PC-9 (cell line): Measurements from ENCODE around the gene SAMD11. TPM values are rescaled to one million over a fixed set of nuclear protein-coding genes. Genes with fewer than 3 reads are reported as not detected.

Source experiments
- BruUV-seq: library from RNA; stranded (reverse); fragments of 400-500 nt; replicated peaks from 2 replicates; lab custom pipeline; 2021; lab: Mats Ljungman, UMichigan
- CTCF ChIA-PET: fragments of 300-600 bp; sonication (Branson Sonifier 250); formaldehyde crosslinking; loops from one replicate; lab custom pipeline; 2022; ENCODE audit warnings: antibody characterized with exemption; lab: Charles Lee
- POLR2A ChIA-PET: fragments of 300-600 bp; sonication (Branson Sonifier 250); formaldehyde crosslinking; loops from one replicate; lab custom pipeline; 2022; ENCODE audit warnings: antibody characterized with exemption; ENCODE audit not compliant: unreplicated experiment; lab: Charles Lee
- DNase-seq, 2 experiments: peaks; one replicate each; pipeline versions ENCODE4 v3.0.0 to v3.0.0-alpha.2; 2015 to 2022; ENCODE audit warnings: mixed read lengths in 1 of 2
- H2AFZ ChIP-seq: fragments of 200-600 bp; sonication (generic); 2 replicates; pipeline ENCODE4 v1.8.1; 2017; ENCODE audit warnings: antibody characterized with exemption
- H3F3A ChIP-seq: fragments of 200-600 bp; sonication (generic); 2 replicates; pipeline ENCODE4 v1.8.1; 2017; ENCODE audit warnings: antibody characterized with exemption, mild to moderate bottlenecking, low read depth; ENCODE audit not compliant: insufficient read depth
- H3K27ac ChIP-seq: fragments of 200-600 bp; sonication (generic); 2 replicates; pipeline ENCODE4 v1.6.1; 2016; ENCODE audit warnings: mixed run types
- H3K27me3 ChIP-seq: fragments of 200-600 bp; sonication (generic); 2 replicates; pipeline ENCODE4 v1.6.1; 2016; ENCODE audit warnings: low read depth, mixed run types; ENCODE audit not compliant: insufficient read depth
- H3K36me3 ChIP-seq: fragments of 200-600 bp; sonication (generic); 2 replicates; pipeline ENCODE4 v1.6.1; 2016; ENCODE audit warnings: low read depth, mixed run types
- H3K4me1 ChIP-seq: fragments of 200-600 bp; sonication (generic); replicated peaks from 2 replicates; pipeline ENCODE4 v1.6.1; 2016; ENCODE audit warnings: mixed run types; ENCODE audit not compliant: insufficient read depth
- H3K4me2 ChIP-seq: fragments of 200-600 bp; sonication (generic); 2 replicates; pipeline ENCODE4 v1.6.1; 2017; ENCODE audit warnings: mixed run types
- H3K4me3 ChIP-seq: fragments of 200-600 bp; sonication (generic); 2 replicates; pipeline ENCODE4 v1.6.1; 2016; ENCODE audit warnings: mixed run types
- H3K79me2 ChIP-seq: fragments of 200-600 bp; sonication (generic); 2 replicates; pipeline ENCODE4 v1.6.1; 2017; ENCODE audit warnings: low read depth, mixed run types
- H3K9me2 ChIP-seq: fragments of 200-600 bp; sonication (generic); 2 replicates; pipeline ENCODE4 v1.8.1; 2017; ENCODE audit warnings: mild to moderate bottlenecking; ENCODE audit not compliant: insufficient read depth
- H3K9me3 ChIP-seq: fragments of 200-600 bp; sonication (generic); 2 replicates; pipeline ENCODE4 v1.8.1; 2016; ENCODE audit warnings: low read depth; ENCODE audit not compliant: insufficient read depth
- H4K20me1 ChIP-seq: fragments of 200-600 bp; sonication (generic); 2 replicates; pipeline ENCODE4 v1.8.1; 2017; ENCODE audit not compliant: insufficient read depth
- EZH2 ChIP-seq: fragments of 200-600 bp; sonication (generic); IDR thresholded peaks from 2 replicates; pipeline ENCODE4 v1.8.0; 2017; ENCODE audit warnings: antibody characterized with exemption, low read depth
- intact Hi-C: fragments of 100-400 bp; cut with micrococcal nuclease; formaldehyde crosslinking; loops from one replicate; pipeline ENCODE4 v1.10.0; 2022; ENCODE audit not compliant: unreplicated experiment
- total RNA-seq: library from RNA; stranded (reverse); gene quantifications from 2 replicates; pipeline ENCODE4 v1.2.3, GENCODE V29; 2021
- TF ChIP-seq, protein P1 (sequence below): fragments of 200-600 bp; sonication (generic); conservative IDR thresholded peaks from 2 replicates; pipeline ENCODE4 v1.6.1; 2017; ENCODE audit warnings: mixed run types, antibody characterized with exemption, mild to moderate bottlenecking, moderate library complexity

SAMD11 gene
- total RNA-seq, 1 experiment from 2014 or later = 0.59 TPM

DNA sequence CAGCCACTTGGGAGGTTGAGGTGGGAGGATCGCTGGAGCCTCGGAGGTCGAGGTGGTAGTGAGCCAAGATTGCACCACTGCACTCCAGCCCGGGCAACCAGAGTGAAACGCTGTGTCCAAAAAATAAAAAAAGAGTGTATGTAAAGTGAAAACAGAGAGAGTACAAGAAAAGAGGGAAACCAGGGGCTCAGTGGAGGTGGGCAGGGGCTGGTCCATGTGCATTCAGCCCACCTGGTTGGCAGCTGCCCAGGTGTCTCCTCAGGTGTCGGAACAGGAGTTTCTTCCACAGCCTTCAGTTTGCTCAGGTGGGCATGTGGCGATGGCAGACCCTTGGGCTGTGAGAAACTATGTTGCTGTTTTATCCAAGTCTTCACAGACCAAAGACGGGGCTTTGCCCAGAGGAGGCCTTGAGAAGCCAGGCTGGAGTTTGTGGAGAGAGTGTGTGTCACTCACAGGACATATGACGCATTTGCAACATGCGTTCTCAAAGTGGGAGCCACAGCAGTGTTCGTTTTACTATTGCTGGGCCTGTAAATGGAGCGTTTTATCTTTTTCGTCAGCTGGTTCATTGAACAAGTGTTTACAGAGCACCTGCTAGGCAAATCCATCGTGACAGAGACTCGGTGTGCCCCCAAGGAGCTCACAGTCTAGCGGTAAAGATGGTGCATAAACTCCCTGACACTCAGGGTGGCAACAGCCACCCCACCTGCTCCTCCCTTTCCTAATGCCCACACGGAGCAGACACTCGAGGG is 22.4 kb upstream of the SAMD11 start:
- peaks cover 9% of the 10 kb centered on the region; the same call in 1 of the 2 replicates for H3F3A ChIP-seq
- H3K9me2 ChIP-seq = no peaks in the 10 kb centered on the region
- intact Hi-C loops = no loop called here
- no peaks in the 10 kb centered on the region for H3K9me3 ChIP-seq
- TF ChIP-seq, protein P1, sequence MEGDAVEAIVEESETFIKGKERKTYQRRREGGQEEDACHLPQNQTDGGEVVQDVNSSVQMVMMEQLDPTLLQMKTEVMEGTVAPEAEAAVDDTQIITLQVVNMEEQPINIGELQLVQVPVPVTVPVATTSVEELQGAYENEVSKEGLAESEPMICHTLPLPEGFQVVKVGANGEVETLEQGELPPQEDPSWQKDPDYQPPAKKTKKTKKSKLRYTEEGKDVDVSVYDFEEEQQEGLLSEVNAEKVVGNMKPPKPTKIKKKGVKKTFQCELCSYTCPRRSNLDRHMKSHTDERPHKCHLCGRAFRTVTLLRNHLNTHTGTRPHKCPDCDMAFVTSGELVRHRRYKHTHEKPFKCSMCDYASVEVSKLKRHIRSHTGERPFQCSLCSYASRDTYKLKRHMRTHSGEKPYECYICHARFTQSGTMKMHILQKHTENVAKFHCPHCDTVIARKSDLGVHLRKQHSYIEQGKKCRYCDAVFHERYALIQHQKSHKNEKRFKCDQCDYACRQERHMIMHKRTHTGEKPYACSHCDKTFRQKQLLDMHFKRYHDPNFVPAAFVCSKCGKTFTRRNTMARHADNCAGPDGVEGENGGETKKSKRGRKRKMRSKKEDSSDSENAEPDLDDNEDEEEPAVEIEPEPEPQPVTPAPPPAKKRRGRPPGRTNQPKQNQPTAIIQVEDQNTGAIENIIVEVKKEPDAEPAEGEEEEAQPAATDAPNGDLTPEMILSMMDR = no peak
- TF ChIP-seq EZH2 = no peak
- H3K36me3 ChIP-seq = no peaks in the 10 kb centered on the region
- no peaks in the 10 kb centered on the region for H3K79me2 ChIP-seq
- no peaks in the 10 kb centered on the region for H4K20me1 ChIP-seq
- H2AFZ ChIP-seq = no peak overlapping the region
- ChIA-PET CTCF (no interaction called here), POLR2A (no interaction called here)
- no peak overlapping the region for H3K4me2 ChIP-seq
- peaks cover 2% of the 10 kb centered on the region for H3K4me1 ChIP-seq
- no peak overlapping the region for H3K27ac ChIP-seq
- DNase-seq = no peak
- H3K27me3 ChIP-seq = peaks cover 17% of the 10 kb centered on the region
- BruUV-seq = no TSS peak
- no peak overlapping the region for H3K4me3 ChIP-seq

DNA sequence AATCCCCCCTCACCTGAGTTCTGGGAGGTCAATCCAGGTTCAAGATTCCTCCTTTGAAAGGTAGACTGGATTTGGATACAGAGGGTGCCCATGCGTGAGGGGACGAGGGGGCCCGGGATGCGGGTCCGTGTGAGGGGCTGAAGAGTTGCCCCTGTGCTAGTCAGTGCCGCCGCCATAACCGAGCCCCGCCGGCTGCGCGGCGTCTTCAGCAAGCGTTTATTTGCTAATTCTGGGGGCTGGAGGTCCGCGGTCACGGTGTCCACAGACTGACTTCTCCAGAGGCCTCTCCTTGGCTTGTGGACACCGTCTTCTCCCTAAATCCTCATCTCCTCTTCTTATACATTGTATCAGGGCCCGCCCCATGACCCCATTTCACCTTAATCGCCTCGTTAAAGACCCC is 20.9 kb upstream of the SAMD11 start:
- H3K79me2 ChIP-seq = no peaks in the 10 kb centered on the region
- no TSS peak for BruUV-seq
- peaks cover 14% of the 10 kb centered on the region for H3K4me1 ChIP-seq
- no peaks in the 10 kb centered on the region for H4K20me1 ChIP-seq
- no peak overlapping the region for H3K27ac ChIP-seq
- no peak overlapping the region for H3K4me2 ChIP-seq
- no peaks in the 10 kb centered on the region for H3K36me3 ChIP-seq
- H3F3A ChIP-seq = peaks cover 22% of the 10 kb centered on the region
- DNase-seq = no peak
- POLR2A ChIA-PET = no interaction called here
- no peaks in the 10 kb centered on the region for H3K9me2 ChIP-seq
- peaks cover 10% of the 10 kb centered on the region for H3K27me3 ChIP-seq
- no peak overlapping the region for H2AFZ ChIP-seq
- H3K9me3 ChIP-seq = no peaks in the 10 kb centered on the region
- CTCF ChIA-PET = no interaction called here
- intact Hi-C loops = no loop called here
- TF ChIP-seq, protein P1 = no peak
- no peak for TF ChIP-seq EZH2
- H3K4me3 ChIP-seq = no peak overlapping the region

DNA sequence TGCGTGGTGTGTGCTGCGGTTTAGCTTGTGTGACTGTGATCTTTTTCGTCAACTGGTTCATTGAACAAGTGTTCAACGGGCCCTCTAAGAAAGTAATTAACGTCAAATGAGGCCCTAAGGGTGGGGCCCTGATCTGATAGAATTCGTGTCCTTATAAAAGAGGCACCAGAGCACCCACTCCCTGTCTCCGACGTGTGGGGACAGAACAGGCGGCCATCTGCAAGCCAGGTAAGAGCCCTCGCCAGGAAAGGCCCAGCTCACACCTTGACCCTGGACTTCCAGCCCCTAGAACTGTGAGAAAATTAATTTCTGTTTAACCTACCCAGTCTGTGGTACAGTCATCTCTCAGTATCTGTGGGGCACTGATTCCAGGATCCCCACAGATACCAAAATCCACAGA is 20.4 kb upstream of the SAMD11 start:
- H3K79me2 ChIP-seq = no peaks in the 10 kb centered on the region
- no peaks in the 10 kb centered on the region for H3K9me3 ChIP-seq
- H4K20me1 ChIP-seq = no peaks in the 10 kb centered on the region
- ChIA-PET POLR2A (no interaction called here), CTCF (no interaction called here)
- DNase-seq = no peak
- peaks cover 22% of the 10 kb centered on the region for H3F3A ChIP-seq
- H3K27me3 ChIP-seq = peaks cover 6% of the 10 kb centered on the region
- 0 out of 2 replicates have a peak overlapping the region, but pooled peaks have one; percentile 79 for H3K4me2 ChIP-seq
- H3K4me1 ChIP-seq = peaks cover 14% of the 10 kb centered on the region
- no peaks in the 10 kb centered on the region for H3K36me3 ChIP-seq
- TF ChIP-seq EZH2 = no peak
- TF ChIP-seq, protein P1 = no peak
- no peaks in the 10 kb centered on the region for H3K9me2 ChIP-seq
- H2AFZ ChIP-seq = no peak overlapping the region
- intact Hi-C loops = no loop called here
- BruUV-seq = no TSS peak
- H3K4me3 ChIP-seq = no peak overlapping the region
- no peak overlapping the region for H3K27ac ChIP-seq
